NCI-H1048 (cell line): ENCODE measurements around the gene LINGO4.
A peak's percentile ranks its signal among the peaks of the same experiment; 100 is the strongest.

Source experiments
- DNase-seq: peaks from one replicate; lab custom pipeline; 2025; lab: John Stamatoyannopoulos, UW

Gene LINGO4

GRCh38 chr1:151805066-151805820 is at the start of gene LINGO4:
Gene LINGO4 (minus strand): TSS chr1:151805419. CDS start chr1:151802704, 2,715 bp downstream.
- DNase-seq = no peak

GRCh38 chr1:151854658-151855057 is 49.4 kb upstream of the LINGO4 start:
- no peak for DNase-seq

DNA sequence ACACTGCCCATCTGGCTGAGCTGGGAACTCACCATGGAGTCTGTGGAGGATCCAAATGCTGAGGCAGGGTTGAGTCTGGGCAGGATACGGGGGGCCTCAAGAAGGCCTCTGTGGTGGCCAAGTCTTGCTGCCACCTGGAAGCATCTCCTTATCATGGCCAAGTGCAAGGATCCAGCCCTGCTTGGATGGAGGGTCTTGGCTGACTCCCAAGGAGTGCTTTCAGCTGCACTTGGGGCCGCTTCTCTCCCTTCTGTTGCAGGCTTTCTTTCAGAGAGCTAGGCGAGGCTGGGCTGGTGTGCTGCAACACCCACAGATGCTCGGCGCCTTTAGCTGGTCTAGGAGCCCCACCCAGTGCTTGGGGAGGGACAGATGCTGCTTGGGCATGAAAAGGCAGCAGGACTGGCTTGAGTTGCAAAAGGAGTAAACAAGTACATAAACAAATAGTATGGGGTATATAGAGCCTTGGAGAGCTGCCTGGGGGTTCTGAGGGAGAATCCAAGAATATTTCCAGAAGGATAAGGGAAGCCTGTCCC is 48.3 kb upstream of the LINGO4 start, which contains the start of gene THEM5:
TSS of gene THEM5 (minus strand) at position 302 of the 533 bp plus-strand sequence. CDS start at position 155, 147 bp downstream.
- DNase-seq = no peak

GRCh38 chr1:151852733-151853132 is 47.5 kb upstream of the LINGO4 start:
- no peak for DNase-seq

DNA sequence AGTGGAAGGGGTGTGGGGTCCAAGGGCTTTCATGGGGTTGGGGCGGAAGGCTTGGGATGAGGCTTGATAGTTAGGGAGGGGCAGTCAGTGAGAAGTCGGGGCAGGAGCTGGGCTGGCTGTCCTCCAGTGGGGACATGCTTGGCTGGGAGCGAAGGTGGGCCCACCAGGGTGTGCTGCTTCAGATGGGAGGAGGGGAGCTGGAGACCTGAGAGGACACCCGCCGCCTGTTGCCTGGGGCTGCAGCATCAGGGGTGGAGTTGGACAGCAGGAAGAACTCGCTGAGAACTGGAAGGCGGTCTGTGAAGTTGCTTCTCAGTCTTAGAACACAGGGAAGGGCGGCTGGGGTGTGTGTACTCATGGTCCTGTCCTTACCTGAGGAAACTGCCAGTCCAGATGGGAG is 46.7 kb upstream of the LINGO4 start:
- DNase-seq = no peak

DNA sequence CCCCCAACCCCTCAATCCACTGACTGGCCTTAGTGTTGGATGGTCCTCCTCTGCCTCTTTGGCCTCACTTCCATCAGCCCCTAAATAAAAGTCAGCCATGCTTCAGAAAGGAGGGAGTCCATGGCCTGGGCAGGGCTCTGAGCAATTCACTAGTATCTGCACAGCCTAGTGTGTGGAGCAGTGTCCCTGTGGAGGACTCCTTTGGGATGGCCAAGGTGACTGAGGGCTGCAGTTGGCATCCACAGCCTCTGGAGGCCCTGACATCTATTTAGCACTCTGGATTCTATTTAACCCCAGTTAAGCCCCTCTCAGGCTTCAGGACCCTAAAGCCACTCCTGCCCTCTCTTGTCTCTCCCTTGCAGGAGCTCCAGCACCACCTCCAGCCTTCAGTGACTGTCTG is 44.7 kb upstream of the LINGO4 start:
- DNase-seq = no peak

- no peak for DNase-seq
These were observed 43.9 kb upstream of the LINGO4 start for GRCh38 chr1:151849126-151849525.

DNA sequence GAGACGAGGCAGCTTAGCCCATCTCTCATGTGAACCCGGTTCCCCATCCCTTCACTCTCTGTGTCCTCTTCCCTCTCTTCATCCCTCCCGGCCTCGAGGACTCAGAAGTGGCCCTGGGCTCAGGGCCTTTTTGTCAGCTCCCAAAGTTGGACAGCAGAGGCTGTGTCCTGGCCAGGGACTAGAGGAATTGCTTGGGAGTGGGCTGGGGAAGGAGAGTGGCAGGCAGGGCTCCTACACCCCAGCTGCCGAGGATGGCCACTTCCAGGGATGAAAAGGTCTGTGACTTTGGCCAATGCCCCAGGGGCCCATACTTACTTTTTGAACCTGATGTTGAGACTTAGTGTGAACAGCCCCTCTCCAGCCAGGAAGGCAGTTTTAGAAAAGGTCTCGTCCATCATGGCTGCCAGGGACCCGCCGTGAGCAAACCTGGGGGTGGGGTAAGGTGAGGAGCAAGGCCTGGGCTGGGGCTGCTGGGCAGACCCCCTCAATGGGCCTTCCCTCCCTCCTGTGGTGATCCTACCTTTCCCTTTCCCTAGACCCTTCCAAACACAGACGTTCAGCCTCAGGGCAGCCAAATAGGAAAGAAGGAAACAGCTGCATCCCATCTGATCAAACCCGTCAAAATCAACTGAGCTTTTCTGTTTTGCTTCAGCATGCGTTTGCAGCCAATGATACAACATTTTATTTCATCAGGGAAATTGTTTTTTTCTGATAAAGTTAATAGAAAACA is 42.8 kb upstream of the LINGO4 start:
- DNase-seq = no peak

- DNase-seq = no peak
These were observed 41.5 kb upstream of the LINGO4 start for GRCh38 chr1:151846686-151847237.

- DNase-seq = no peak
These were observed 40.9 kb upstream of the LINGO4 start for GRCh38 chr1:151846062-151846568.

- DNase-seq = no peak
These were observed 38.2 kb upstream of the LINGO4 start for GRCh38 chr1:151843398-151843797.

DNA sequence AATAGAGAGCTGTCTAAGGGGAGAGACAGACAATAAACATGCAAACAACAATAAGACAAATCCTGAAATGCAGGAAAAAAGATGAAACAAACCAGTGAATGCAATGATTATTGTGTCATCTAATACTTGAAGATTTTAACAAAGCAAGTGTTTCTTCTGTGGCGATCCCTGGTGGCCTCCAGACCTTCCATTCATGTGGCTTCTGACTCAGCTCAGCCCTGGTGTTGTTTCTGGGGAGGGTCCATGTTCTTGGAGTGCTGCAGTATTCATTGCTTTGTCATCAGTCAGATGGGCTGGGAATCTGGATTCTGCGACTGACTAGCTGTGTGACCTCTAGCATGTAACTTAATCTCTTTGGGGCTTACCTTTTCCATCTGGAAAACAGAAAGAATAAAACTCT is 35.9 kb upstream of the LINGO4 start:
- no peak for DNase-seq

- no peak for DNase-seq
These were observed 35.2 kb upstream of the LINGO4 start for GRCh38 chr1:151840421-151840820.

DNA sequence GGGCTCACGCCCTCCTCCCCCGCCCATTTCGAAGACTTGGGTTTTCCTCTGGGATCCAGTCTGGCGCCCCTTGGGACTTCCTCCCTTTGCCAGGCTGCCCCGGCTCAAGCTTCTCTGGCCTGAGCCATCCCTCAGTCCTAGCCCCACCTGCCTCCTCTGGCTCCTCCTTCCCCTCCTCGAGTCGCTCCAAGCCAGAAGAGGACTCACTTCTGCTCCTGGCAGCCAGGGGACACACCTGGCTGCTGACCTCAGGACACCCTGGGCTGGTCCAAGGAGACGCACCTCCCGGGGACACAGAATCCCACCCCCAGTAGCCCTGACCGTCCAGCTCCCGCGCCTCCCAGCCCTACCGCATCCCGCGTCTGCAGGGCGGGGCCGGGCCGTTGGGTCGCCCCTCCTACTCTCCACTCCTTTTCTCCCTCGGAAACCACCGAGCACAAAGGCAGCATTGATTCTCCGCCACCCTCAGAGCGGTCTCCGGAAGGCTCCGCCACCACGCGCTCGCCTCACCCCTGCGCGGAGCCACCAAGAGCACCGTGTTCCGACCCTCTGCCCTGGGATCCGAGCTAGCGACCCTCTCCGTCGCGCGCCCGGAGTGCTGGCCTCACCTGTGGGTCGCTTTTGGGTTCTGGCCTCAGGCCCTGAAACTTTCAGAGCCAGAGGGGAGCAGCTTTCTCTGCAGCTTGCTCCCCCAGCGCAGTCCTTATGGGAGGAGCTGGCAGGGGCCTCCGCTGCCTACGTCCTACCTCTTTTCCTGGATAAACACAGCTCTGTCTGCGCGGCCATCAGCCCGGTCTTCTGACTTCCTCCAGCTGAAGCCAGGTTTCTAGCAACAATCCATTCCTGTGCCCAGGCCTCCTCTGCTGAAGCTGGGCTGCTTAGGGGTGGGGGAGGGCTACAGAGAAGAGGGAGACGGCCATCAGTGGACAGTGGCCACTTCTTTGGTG is 34.5 kb upstream of the LINGO4 start, which contains the start of gene C2CD4D:
TSS of gene C2CD4D (minus strand) at position 364 of the 947 bp plus-strand sequence. CDS start 831 bp downstream, outside the sequence.
- DNase-seq = peak; percentile 60

GRCh38 chr1:151839082-151839412 is 33.8 kb upstream of the LINGO4 start:
- no peak for DNase-seq

DNA sequence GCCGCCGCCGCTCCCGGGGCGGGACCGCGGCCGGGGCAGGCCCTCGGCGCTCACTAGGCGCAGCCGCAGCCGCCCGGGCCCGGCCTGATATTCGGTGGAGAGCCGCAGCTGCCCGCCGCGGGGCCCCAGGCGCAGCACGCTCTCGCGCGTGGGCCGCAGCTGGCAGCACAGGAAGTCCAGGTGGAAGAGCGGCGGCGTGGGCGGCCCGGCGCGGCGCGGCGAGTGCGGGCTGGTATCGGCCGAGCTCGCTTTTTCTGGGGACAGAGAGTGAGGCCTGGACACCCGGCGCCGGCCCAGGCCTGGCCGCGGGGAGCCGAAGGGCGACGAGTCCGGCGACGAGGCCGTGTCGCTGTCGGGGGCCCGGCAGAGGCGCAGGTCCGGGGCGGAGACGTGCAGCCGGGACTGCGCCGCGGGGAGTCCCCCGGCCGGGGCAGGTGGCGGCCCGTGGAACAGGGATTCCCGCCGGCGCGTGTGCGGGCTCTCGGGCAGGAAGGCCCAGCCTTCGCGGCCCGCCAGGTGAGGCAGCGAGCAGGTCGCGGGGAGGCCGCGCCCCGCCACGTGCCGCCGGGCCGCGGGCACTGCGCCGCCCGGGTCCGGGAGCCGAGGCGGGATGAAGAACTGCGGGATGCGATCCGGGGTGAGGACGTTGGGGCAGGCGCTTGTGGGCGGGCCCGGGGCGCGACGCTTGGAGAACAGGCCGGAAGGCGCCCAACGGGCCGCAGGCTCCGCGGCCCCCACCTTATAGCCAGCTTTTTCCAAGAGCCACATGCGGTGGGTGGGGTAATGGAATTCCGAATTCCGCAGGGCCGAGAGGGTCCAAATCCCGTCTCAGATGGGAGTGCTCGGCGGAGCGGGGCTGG is 33.2 kb upstream of the LINGO4 start:
- DNase-seq = no peak

DNA sequence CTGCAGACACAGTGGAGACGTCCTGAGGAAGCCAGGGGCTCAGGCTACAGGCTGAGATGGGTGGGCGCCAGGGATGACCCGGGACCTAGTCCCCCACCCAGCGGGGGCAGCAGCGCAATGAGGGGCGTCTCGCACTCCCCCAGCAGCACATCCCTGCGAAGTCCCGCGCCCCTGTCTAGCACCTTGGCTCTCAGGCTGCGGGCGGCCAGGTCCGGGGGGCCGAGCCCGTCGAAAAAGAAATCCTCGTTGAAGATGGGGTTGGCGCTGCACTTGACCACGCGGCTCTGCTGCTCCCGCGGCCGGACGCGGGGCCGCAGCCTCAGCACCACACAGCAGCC is 32.6 kb upstream of the LINGO4 start:
- DNase-seq = no peak

GRCh38 chr1:151837197-151837596 is 32.0 kb upstream of the LINGO4 start:
- DNase-seq = no peak

GRCh38 chr1:151835596-151835995 is 30.4 kb upstream of the LINGO4 start:
- DNase-seq = no peak

GRCh38 chr1:151834239-151834638 is 29.0 kb upstream of the LINGO4 start:
- DNase-seq = no peak
